ENCODE measurements around the gene UBASH3A. TPM values are rescaled to one million over a fixed set of nuclear protein-coding genes. Genes with fewer than 3 reads are reported as not detected.

The UBASH3A gene
- total RNA-seq, 1 donor, result not detected

- no peak overlapping the region for H3K4me3 ChIP-seq (ENCODE audit: low read depth, low read length)
- DNase-seq (ENCODE audit: low read depth), result no peak
- no peak for TF ChIP-seq CTCF (IDR thresholded peaks at IDR 0.05; ENCODE audit: insufficient read depth, low read length)
Measured at GRCh38 chr21:42431196-42431595, 27.5 kb downstream of the UBASH3A start.

GRCh38 chr21:42432695-42433094, 29.0 kb downstream of the UBASH3A start:
- DNase-seq (ENCODE audit: low read depth), result no peak
- no peak for TF ChIP-seq CTCF (IDR thresholded peaks at IDR 0.05; ENCODE audit: insufficient read depth, low read length)
- H3K4me3 ChIP-seq (ENCODE audit: low read depth, low read length), result no peak overlapping the region

GRCh38 chr21:42433946-42434551, 30.3 kb downstream of the UBASH3A start:
- no peak overlapping the region for H3K4me3 ChIP-seq (ENCODE audit: low read depth, low read length)
- DNase-seq (ENCODE audit: low read depth), result no peak
- TF ChIP-seq CTCF (IDR thresholded peaks at IDR 0.05; ENCODE audit: insufficient read depth, low read length), result no peak

- no peak for DNase-seq (ENCODE audit: low read depth)
- no peak overlapping the region for H3K4me3 ChIP-seq (ENCODE audit: low read depth, low read length)
- no peak for TF ChIP-seq CTCF (IDR thresholded peaks at IDR 0.05; ENCODE audit: insufficient read depth, low read length)
Measured at GRCh38 chr21:42434884-42435283, 31.2 kb downstream of the UBASH3A start.

- TF ChIP-seq CTCF (IDR thresholded peaks at IDR 0.05; ENCODE audit: insufficient read depth, low read length), result no peak
- no peak overlapping the region for H3K4me3 ChIP-seq (ENCODE audit: low read depth, low read length)
- DNase-seq (ENCODE audit: low read depth), result no peak
Measured at GRCh38 chr21:42435401-42435800, 31.7 kb downstream of the UBASH3A start.

GRCh38 chr21:42435833-42436232, 32.1 kb downstream of the UBASH3A start:
- no peak for DNase-seq (ENCODE audit: low read depth)
- no peak overlapping the region for H3K4me3 ChIP-seq (ENCODE audit: low read depth, low read length)
- no peak for TF ChIP-seq CTCF (IDR thresholded peaks at IDR 0.05; ENCODE audit: insufficient read depth, low read length)

GRCh38 chr21:42436914-42437313, 33.2 kb downstream of the UBASH3A start:
- DNase-seq (ENCODE audit: low read depth), result no peak
- H3K4me3 ChIP-seq (ENCODE audit: low read depth, low read length), result no peak overlapping the region
- TF ChIP-seq CTCF (IDR thresholded peaks at IDR 0.05; ENCODE audit: insufficient read depth, low read length), result no peak

All from fibroblast of the aortic adventitia (primary cell).